Memory B cell (primary cell): ENCODE measurements around the gene TBC1D28.
A peak's percentile ranks its signal among the peaks of the same experiment; 100 is the strongest.
"Not testable (repeated sequence)": the region's sequence is repeated elsewhere in the genome, so short reads cannot be mapped to it uniquely, and the experiment has no call there.

ENCODE experiments used
- ATAC-seq: fragments of 150-1000 bp; cut with Tn5 transposase; 2 replicates; pipeline ENCODE4 v1.10.0; 2021; ENCODE audit warnings: low read depth, mild to moderate bottlenecking, moderate library complexity
- DNase-seq, 2 donors: peaks; one replicate each; pipeline ENCODE4 v3.0.0; 2022; ENCODE audit warnings: low spot score in 2 of 2
- H3K27ac Mint-ChIP-seq: one replicate; pipeline ENCODE4 v1.8.0; 2022; ENCODE audit warnings: mild to moderate bottlenecking, moderate library complexity, mixed read lengths
- H3K27me3 Mint-ChIP-seq: one replicate; pipeline ENCODE4 v1.8.0; 2022; ENCODE audit warnings: mixed read lengths
- H3K36me3 Mint-ChIP-seq: one replicate; pipeline ENCODE4 v1.8.0; 2022; ENCODE audit warnings: mild to moderate bottlenecking, mixed read lengths
- H3K4me1 Mint-ChIP-seq: one replicate; pipeline ENCODE4 v1.8.0; 2022; ENCODE audit warnings: mixed read lengths
- H3K4me3 Mint-ChIP-seq: one replicate; pipeline ENCODE4 v1.8.0; 2022; ENCODE audit warnings: mild to moderate bottlenecking, moderate library complexity, mixed read lengths
- H3K9me3 Mint-ChIP-seq: one replicate; pipeline ENCODE4 v1.8.0; 2022; ENCODE audit warnings: mixed read lengths

The TBC1D28 gene

DNA sequence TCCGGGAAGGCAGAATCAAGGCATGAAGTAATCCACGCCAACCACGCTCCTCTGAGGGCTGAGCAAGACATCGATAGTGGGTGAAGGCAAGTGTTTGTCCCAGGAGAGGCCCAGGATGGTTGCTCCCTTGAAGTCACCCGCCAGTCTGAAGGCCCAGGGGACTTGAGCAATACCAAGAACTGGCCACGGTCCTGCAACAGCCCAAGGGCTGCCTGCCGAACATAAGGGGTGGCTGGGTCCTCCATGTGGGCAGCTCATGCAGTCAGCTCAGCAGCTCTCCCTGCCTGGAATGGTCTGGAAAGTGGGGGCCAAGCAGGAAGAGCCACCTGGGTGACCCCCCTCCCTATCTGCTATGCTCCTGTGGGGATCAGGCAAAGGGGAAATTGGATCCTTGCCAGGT is 8.4 kb downstream of the TBC1D28 start:
- not testable (repeated sequence) for H3K27ac Mint-ChIP-seq, H3K9me3 Mint-ChIP-seq, H3K36me3 Mint-ChIP-seq, H3K4me1 Mint-ChIP-seq, ATAC-seq, H3K4me3 Mint-ChIP-seq, H3K27me3 Mint-ChIP-seq, DNase-seq

DNA sequence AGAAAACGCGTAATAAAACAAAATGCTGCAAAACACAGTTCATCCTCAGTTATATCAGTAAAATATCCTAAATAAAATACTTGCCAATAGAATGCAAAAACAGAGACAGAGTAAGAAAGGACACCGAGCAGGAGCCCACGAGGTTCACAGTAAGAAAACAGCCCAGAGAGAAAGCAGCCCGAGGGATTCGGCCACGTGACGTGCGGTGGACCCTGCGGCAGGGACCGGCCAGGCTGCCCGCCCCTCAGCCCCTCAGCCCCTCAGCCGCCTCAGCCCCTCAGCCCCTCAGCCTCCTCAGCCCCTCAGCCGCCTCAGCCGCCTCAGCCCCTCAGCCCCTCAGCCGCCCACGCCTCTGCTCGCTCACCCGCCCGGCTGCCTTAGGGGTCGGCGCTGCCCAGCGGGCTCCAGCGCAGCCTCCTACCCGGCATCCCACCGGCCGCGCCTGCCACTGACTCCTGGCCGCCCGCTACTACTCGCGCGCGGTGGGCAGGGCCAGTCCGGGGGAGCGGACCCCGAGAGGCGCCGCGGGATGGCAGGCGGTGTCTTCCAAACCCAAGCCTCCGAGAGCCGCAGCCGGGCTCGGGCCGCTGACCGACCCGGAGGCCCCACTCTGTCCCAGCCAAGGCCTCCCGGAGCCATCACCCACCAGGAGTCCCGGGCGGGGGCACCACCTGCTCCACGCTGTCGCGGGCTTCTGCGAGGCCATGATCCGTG is 9.5 kb downstream of the TBC1D28 start:
- H3K36me3 Mint-ChIP-seq, H3K9me3 Mint-ChIP-seq, DNase-seq, H3K4me1 Mint-ChIP-seq, H3K27me3 Mint-ChIP-seq, ATAC-seq, H3K27ac Mint-ChIP-seq: not testable (repeated sequence)
- peak overlapping the region; percentile 62 for H3K4me3 Mint-ChIP-seq

DNA sequence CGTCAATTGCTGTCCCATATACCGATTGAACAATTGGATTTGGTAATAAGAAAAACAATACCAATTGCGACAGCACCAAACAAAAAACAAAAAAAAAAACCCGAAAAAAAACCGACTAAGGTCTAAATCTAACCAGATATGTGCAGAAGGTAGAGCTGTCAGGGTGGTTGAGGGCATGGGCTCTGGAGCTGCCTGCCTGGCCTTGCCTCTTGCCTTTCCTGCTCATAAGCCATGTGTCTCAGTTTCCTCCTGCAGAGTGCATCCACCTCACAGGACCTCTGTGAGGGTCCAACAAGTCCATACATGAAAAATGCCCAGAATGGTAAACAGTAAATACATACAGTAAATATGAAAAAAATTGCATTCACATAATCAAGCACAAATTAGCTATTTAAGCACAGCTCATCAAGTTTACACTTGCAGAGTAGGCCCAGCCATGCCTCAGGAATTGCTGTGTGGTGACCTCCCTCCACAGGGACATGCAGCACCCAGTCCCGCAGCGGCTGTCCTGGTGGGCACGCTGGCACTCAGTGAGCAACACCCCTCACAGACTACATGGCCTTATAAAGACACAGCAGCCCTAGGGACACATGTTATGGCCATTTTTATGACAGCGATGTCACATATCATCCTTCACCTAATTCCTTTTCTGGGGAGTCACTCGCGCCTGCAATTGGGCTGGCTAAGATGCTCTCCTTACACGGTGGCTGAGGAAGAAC is 17.9 kb downstream of the TBC1D28 start:
- peaks cover 4% of the 10 kb centered on the region for H3K4me1 Mint-ChIP-seq
- H3K27me3 Mint-ChIP-seq: peaks cover 2% of the 10 kb centered on the region
- peak overlapping the region; percentile 11 for H3K4me3 Mint-ChIP-seq
- H3K27ac Mint-ChIP-seq: no peak overlapping the region
- no peaks in the 10 kb centered on the region for H3K9me3 Mint-ChIP-seq
- no peak for ATAC-seq
- DNase-seq: no peak
- no peaks in the 10 kb centered on the region for H3K36me3 Mint-ChIP-seq

GRCh38 chr17:18625509-18626104 is 18.6 kb downstream of the TBC1D28 start:
- Mint-ChIP-seq H3K27ac (peak overlapping the region; percentile 60), H3K4me3 (peak overlapping the region; percentile 76)
- ATAC-seq (peak; percentile 92), DNase-seq (peak; percentile 85 to 90)
- H3K4me1 Mint-ChIP-seq, H3K36me3 Mint-ChIP-seq, H3K27me3 Mint-ChIP-seq, H3K9me3 Mint-ChIP-seq: not testable (repeated sequence)

DNA sequence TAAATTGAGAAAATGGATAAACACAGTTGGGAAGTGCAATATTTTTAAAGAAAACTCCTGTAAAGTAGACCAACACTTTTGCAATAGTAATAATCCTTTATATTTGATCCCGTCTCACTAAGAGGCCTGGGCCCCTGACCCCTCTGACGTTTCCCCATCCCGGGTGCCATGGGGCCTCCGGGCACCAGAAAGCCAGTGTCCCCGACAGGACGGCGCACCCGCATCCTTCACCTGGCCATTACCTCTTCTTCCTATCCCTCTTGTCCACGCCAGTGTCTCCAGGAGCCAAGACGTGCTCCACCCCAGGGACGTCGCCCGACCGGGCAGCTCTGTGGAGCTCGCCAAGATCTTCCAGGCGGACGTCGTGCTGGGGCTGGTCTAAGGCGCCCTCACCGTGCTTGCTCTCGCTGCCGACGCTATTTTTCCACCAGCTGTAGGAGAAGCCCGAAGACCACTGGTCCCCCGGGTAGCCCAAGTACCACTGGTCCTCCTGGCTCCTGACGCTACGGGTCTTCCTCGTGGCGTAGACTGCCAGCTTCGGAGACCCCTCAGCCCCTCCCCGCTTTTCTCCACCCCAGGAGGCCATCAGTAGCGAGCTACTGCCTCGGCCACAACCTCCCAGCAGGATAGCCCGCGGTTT is 19.2 kb downstream of the TBC1D28 start:
- peak overlapping the region; percentile 76 for H3K4me3 Mint-ChIP-seq
- H3K4me1 Mint-ChIP-seq, H3K36me3 Mint-ChIP-seq, H3K27me3 Mint-ChIP-seq, DNase-seq, H3K9me3 Mint-ChIP-seq: not testable (repeated sequence)
- ATAC-seq: peak; percentile 8
- peak overlapping the region; percentile 60 for H3K27ac Mint-ChIP-seq

DNA sequence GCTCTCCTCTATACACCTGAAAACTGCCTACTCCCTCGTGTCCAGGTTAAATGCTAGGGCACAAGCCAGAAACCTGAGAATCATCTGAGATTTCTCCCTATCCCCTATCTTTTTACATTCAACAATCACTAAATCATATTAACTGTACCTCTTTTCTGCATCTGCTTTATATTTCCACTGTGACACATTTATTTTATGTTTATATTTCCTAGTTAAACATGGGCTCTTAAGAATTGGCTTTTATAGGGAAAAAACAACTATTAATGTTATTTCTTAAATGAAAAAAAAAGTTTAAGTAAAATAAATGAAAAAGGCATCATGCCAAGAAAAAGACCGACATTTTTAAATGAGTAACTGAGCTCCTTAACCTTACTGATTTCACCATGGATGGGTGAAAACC is 26.6 kb downstream of the TBC1D28 start:
- H3K4me3 Mint-ChIP-seq, H3K27me3 Mint-ChIP-seq, H3K36me3 Mint-ChIP-seq, H3K27ac Mint-ChIP-seq, H3K9me3 Mint-ChIP-seq, DNase-seq, ATAC-seq, H3K4me1 Mint-ChIP-seq: not testable (repeated sequence)

DNA sequence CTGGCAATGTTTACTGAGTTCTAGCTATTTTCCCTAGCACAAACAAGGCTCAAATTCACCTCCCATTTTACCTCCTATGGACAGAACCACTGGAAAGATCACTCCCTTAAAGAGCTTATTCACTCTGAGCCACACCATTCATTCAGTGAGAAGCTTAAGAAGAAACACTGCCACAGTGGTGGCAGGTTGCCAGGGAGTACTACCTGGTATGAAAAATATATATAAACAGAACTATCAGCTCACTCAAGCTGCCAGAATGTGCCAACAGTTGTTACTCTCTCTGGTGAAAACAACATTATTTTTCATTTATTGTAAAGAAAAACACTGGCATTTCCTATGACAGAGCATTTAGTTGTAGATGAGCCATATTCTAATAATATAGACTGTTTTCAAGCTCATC is 31.2 kb downstream of the TBC1D28 start:
- DNase-seq, H3K4me3 Mint-ChIP-seq, H3K4me1 Mint-ChIP-seq, ATAC-seq, H3K9me3 Mint-ChIP-seq, H3K27me3 Mint-ChIP-seq, H3K27ac Mint-ChIP-seq, H3K36me3 Mint-ChIP-seq: not testable (repeated sequence)

GRCh38 chr17:18593138-18593537 is 51.1 kb downstream of the TBC1D28 start:
- not testable (repeated sequence) for H3K4me1 Mint-ChIP-seq, DNase-seq, H3K27me3 Mint-ChIP-seq, ATAC-seq, H3K4me3 Mint-ChIP-seq, H3K27ac Mint-ChIP-seq, H3K9me3 Mint-ChIP-seq, H3K36me3 Mint-ChIP-seq
